HFF-Myc (cell line): ENCODE data around the gene C1orf74.
A peak's percentile ranks its signal among the peaks of the same experiment; 100 is the strongest.

Experiments used
- DNase-seq: peaks from one replicate; pipeline ENCODE4 v3.0.0-alpha.2; 2011; ENCODE audit warnings: low read depth; ENCODE audit errors: extremely low read depth
- H3K4me3 ChIP-seq: replicated peaks from 2 replicates; pipeline ENCODE4 v1.5.1; 2011; ENCODE audit warnings: low read depth, mild to moderate bottlenecking, control low read depth, low read length
- CTCF ChIP-seq: IDR thresholded peaks from 2 replicates; pipeline ENCODE4 v1.5.1; 2012; ENCODE audit warnings: mild to moderate bottlenecking, low read depth, low read length, control low read depth; ENCODE audit errors: missing control alignments

Gene C1orf74

GRCh38 chr1:209748620-209749019, 35.7 kb downstream of the C1orf74 start:
- no peak for TF ChIP-seq CTCF
- DNase-seq = no peak
- H3K4me3 ChIP-seq = no peak overlapping the region

GRCh38 chr1:209747580-209748262, 36.6 kb downstream of the C1orf74 start:
- TF ChIP-seq CTCF = peak; percentile 83
- DNase-seq = peak; percentile 86
- no peak overlapping the region for H3K4me3 ChIP-seq

GRCh38 chr1:209746451-209747165, 37.8 kb downstream of the C1orf74 start:
- no peak for DNase-seq
- H3K4me3 ChIP-seq = no peak overlapping the region
- no peak for TF ChIP-seq CTCF

GRCh38 chr1:209743145-209743482, 41.2 kb downstream of the C1orf74 start:
- no peak for TF ChIP-seq CTCF
- DNase-seq = no peak
- H3K4me3 ChIP-seq = no peak overlapping the region

- no peak for TF ChIP-seq CTCF
- no peak overlapping the region for H3K4me3 ChIP-seq
- no peak for DNase-seq
Observed at GRCh38 chr1:209742409-209743144, 41.8 kb downstream of the C1orf74 start.

- no peak overlapping the region for H3K4me3 ChIP-seq
- TF ChIP-seq CTCF = no peak
- DNase-seq = no peak
Observed at GRCh38 chr1:209741889-209742288, 42.5 kb downstream of the C1orf74 start.
